Testis (tissue), 3 donors: ENCODE data around the gene C16orf86. TPM values are rescaled to one million over a fixed set of nuclear protein-coding genes. Genes with fewer than 3 reads are reported as not detected.

Experiments
- DNase-seq: peaks from one replicate; pipeline ENCODE4 v3.0.0-alpha.2; 2019
- H3K27ac ChIP-seq, 2 donors: fragments of 200-600 bp; sonication (generic); one replicate each; pipeline ENCODE4 v1.5.1; 2019
- H3K27me3 ChIP-seq: fragments of 200-600 bp; sonication (generic); one replicate; pipeline ENCODE4 v1.5.1; 2019
- H3K36me3 ChIP-seq: fragments of 200-600 bp; sonication (generic); one replicate; pipeline ENCODE4 v1.5.1; 2017; ENCODE audit warnings: low read depth; ENCODE audit errors: missing control alignments
- H3K4me1 ChIP-seq: fragments of 200-600 bp; sonication (generic); one replicate; pipeline ENCODE4 v1.5.1; 2019
- H3K4me3 ChIP-seq, 2 donors: fragments of 200-600 bp; sonication (generic); one replicate each; pipeline ENCODE4 v1.5.1; 2017 to 2019
- H3K9me3 ChIP-seq: fragments of 200-600 bp; sonication (generic); one replicate; pipeline ENCODE4 v1.5.1; 2017
- POLR2A ChIP-seq: fragments of 450-650 bp; IDR thresholded peaks from one replicate; pipeline ENCODE4 v1.6.1; 2017; ENCODE audit warnings: antibody characterized with exemption, mild to moderate bottlenecking, moderate library complexity
- WGBS, 2 donors: methylation state at CpG; one replicate each; pipeline ENCODE4 v1.1.5; 2018; 5-methylcytosine and 5-hydroxymethylcytosine counted together
- intact Hi-C: fragments of 100-400 bp; cut with DNase I; formaldehyde crosslinking; loops from one replicate; pipeline ENCODE4 v1.15.1; 2023; ENCODE audit warnings: low total_unique reads
- polyA plus RNA-seq: library from polyadenylated mRNA; stranded (reverse); fragments of 350-450 nt; fragmentation: Illumina TruSeq; extraction: RNeasy Lipid Tissue Mini Kit (QIAGEN cat#74804); gene quantifications from one replicate; pipeline ENCODE4 v1.2.3, GENCODE V29; 2014; ENCODE audit warnings: low read depth, low replicate concordance; ENCODE audit not compliant: insufficient read depth
- total RNA-seq, 2 donors: library from RNA; depleted of rRNA; stranded (reverse); fragments of >200 nt; gene quantifications; one replicate each; pipeline ENCODE4 v1.2.3, GENCODE V29; 2016
- TF ChIP-seq, protein P1 (sequence below), 3 experiments: fragments of 450-650 bp in 2 of 3; fragments of 200-600 bp in 1 of 3; sonication (generic) in 1 of 3; IDR thresholded peaks; one replicate each; pipeline ENCODE4 v1.5.1; 2016 to 2019; ENCODE audit warnings: antibody characterized with exemption in 3 of 3, mild to moderate bottlenecking in 2 of 3, moderate library complexity in 1 of 3

Gene C16orf86
- total and polyA plus RNA-seq, 3 donors from 2014 or later: 38.7 to 77.9 (median 43.4) TPM

DNA sequence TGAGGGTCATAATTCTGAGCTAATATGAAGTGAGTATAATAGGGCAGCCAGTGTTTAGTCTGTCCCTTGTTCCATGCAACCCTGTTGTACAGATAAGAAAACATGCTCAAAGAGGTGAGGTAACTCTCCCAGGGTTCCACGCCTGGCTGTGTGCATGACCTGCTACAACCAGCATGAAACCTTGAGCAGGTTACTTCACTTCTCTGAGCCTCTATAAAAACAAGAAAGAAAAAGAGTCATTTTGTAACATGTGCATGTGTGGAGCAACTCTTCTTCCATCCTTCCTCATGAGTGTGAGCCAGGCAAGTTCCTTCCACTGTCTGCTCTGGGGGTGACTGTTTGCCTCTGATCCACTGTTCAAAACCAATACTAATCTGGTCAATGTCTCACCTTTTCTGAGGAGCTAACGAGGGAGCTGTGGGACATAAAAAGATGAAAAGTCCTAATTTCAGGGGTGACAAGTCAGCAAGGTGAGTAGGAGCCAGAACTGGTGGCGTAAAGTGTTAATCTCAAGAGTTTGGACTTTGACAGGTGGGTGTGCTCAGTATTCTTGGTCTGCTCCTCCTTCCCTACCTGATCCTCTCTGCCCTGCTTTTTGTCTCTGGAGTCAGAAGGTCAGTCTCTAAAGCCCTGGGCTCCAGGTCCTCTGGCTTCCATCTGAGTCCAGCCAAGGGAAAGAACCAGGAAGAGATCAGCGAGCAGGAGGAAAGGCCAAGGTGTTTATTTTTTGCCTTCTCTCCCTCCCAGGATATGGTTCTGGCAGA is 31.0 kb downstream of the C16orf86 start:
- no peaks in the 10 kb centered on the region for H3K9me3 ChIP-seq
- no peak overlapping the region for H3K27ac ChIP-seq
- no peak for TF ChIP-seq POLR2A
- TF ChIP-seq, protein P1, sequence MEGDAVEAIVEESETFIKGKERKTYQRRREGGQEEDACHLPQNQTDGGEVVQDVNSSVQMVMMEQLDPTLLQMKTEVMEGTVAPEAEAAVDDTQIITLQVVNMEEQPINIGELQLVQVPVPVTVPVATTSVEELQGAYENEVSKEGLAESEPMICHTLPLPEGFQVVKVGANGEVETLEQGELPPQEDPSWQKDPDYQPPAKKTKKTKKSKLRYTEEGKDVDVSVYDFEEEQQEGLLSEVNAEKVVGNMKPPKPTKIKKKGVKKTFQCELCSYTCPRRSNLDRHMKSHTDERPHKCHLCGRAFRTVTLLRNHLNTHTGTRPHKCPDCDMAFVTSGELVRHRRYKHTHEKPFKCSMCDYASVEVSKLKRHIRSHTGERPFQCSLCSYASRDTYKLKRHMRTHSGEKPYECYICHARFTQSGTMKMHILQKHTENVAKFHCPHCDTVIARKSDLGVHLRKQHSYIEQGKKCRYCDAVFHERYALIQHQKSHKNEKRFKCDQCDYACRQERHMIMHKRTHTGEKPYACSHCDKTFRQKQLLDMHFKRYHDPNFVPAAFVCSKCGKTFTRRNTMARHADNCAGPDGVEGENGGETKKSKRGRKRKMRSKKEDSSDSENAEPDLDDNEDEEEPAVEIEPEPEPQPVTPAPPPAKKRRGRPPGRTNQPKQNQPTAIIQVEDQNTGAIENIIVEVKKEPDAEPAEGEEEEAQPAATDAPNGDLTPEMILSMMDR (IDR thresholded peaks at IDR 0.05): no peak
- no peaks in the 10 kb centered on the region for H3K27me3 ChIP-seq
- DNase-seq: no peak
- intact Hi-C loops: no loop called here
- no peak overlapping the region for H3K4me3 ChIP-seq
- H3K36me3 ChIP-seq: no peaks in the 10 kb centered on the region
- 65 to 86% methylated on average over 4 of the region's 4 CpGs for WGBS, 2 donors
- no peaks in the 10 kb centered on the region for H3K4me1 ChIP-seq

DNA sequence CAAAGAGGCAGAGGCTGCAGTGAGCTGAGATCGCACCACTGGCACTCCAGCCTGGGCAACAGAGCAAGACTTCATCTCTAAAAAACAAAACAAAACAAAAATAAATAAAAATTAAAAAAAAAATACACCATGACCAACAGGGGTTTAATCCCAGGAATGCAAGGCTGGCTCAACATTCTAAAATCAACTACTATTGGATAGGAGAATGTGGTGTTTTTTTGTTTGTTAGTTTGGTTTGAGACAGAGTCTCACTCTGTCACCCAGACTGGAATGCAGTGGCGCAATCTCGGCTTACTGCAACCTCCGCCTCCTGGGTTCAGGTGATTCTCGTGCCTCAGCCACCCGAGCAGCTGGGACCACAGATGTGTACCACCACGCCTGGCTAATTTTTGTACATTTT is 32.7 kb downstream of the C16orf86 start:
- no peak overlapping the region for H3K27ac ChIP-seq
- no peak for DNase-seq
- H3K36me3 ChIP-seq: no peaks in the 10 kb centered on the region
- no peak for TF ChIP-seq POLR2A
- intact Hi-C loops: no loop called here
- H3K4me3 ChIP-seq: no peak overlapping the region
- WGBS, 2 donors: 99 to 100% methylated on average over 7 of the region's 7 CpGs
- H3K9me3 ChIP-seq: no peaks in the 10 kb centered on the region
- no peaks in the 10 kb centered on the region for H3K4me1 ChIP-seq
- H3K27me3 ChIP-seq: no peaks in the 10 kb centered on the region

DNA sequence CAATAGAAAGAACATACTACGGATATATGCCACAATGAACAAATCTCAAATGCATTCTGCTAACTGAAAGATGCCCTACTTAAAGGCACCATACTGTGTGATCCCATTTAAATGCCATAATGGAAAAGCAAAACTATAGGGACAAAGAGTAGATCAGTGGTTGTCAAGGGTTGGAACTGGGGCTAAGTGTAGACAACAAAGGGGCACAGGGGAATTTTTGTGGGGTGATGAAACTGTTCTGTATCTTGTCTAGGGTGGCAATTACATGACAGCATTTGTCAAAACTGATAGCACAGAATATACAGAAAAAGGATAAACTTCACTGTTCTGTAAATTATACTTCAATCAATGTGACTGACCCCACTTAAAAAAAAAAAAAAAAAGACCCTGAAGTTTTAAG is 34.8 kb downstream of the C16orf86 start:
- no peaks in the 10 kb centered on the region for H3K36me3 ChIP-seq
- no peak for TF ChIP-seq POLR2A
- TF ChIP-seq, protein P1 (IDR thresholded peaks at IDR 0.05): no peak
- 96 to 100% methylated on average over 1 of the region's 1 CpG for WGBS, 2 donors

DNA sequence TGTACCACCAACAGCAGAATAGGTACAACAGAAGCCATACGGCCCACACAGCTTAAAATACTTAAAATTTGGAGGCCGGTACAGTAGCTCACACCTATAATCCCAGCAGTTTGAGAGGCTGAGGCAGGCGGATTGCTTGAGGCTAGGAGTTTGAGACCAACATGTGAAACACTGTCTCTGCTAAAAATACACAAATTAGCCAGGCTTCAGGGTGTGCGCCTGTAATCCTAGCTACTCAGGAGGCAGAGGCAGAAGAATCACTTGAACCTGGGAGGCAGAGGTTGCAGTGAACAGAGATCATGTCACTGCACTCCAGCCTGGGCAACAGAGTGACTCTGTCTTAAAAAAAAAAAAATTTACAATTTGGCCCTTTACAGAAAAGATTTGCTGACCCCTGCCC is 35.5 kb downstream of the C16orf86 start:
- no peak for DNase-seq

More for the DNA sequence above, 34.8 kb downstream of the C16orf86 start:
- DNase-seq: no peak
- Histone ChIP-seq H3K4me1 (no peaks in the 10 kb centered on the region), H3K4me3 (no peak overlapping the region), H3K27me3 (no peaks in the 10 kb centered on the region), H3K27ac (no peak overlapping the region), H3K9me3 (no peaks in the 10 kb centered on the region)
- intact Hi-C loops: no loop called here

DNA sequence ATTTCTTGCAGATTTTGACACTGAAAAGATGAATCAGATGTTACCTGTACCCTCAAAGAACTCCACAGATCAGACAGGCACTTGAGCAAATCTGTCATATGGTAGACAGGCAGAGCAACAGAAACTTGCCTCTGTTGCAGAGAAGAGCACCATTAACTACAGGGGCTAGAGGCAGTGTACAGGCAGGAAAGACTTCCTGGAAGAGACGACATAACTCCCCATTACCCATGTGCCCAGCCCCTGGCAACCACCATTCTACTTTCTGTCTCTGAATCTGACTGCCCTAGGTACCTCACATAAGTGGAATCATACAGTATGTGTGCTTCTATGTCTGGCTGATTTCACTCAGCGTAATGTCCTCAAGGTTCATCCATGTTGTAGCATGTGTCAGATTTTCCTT is 37.0 kb downstream of the C16orf86 start:
- WGBS, 2 donors: 82 to 89% methylated on average over 2 of the region's 2 CpGs
- Histone ChIP-seq H3K36me3 (no peaks in the 10 kb centered on the region), H3K27me3 (no peaks in the 10 kb centered on the region), H3K4me1 (no peaks in the 10 kb centered on the region), H3K27ac (no peak overlapping the region), H3K4me3 (no peak overlapping the region), H3K9me3 (no peaks in the 10 kb centered on the region)
- intact Hi-C loops: no loop called here
- no peak for DNase-seq
- TF ChIP-seq, protein P1 (IDR thresholded peaks at IDR 0.05): no peak
- no peak for TF ChIP-seq POLR2A

More for the DNA sequence above, 35.5 kb downstream of the C16orf86 start:
- Histone ChIP-seq H3K9me3 (no peaks in the 10 kb centered on the region), H3K27ac (no peak overlapping the region), H3K36me3 (no peaks in the 10 kb centered on the region), H3K4me1 (no peaks in the 10 kb centered on the region), H3K4me3 (no peak overlapping the region), H3K27me3 (no peaks in the 10 kb centered on the region)
- WGBS, 2 donors: 94 to 95% methylated on average over 4 of the region's 4 CpGs
- no peak for TF ChIP-seq POLR2A
- TF ChIP-seq, protein P1 (IDR thresholded peaks at IDR 0.05): no peak
- intact Hi-C loops: no loop called here
